ENCODE results near the gene HIPK3.

The HIPK3 gene

DNA sequence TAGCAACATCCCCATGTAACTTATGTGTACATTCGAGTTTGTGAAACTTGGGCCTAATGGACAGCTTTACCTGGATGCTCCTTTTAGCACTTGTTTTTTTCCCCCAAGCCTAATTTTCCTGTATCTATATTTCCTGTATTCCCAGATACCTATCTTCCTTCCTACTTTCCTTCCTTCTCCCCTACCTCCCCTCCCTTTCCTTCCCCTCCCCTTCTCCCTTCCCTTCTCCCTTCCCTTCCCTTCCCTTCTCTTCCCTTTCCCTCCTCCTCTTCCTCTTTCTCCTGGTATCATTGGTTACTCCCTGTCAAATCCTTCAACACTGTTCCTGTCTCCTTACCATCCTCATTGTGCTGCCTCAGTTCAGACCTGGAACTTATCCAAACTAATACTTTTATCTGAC lies 111.8 kb downstream of the HIPK3 start:
- TF ChIP-seq, protein P1, sequence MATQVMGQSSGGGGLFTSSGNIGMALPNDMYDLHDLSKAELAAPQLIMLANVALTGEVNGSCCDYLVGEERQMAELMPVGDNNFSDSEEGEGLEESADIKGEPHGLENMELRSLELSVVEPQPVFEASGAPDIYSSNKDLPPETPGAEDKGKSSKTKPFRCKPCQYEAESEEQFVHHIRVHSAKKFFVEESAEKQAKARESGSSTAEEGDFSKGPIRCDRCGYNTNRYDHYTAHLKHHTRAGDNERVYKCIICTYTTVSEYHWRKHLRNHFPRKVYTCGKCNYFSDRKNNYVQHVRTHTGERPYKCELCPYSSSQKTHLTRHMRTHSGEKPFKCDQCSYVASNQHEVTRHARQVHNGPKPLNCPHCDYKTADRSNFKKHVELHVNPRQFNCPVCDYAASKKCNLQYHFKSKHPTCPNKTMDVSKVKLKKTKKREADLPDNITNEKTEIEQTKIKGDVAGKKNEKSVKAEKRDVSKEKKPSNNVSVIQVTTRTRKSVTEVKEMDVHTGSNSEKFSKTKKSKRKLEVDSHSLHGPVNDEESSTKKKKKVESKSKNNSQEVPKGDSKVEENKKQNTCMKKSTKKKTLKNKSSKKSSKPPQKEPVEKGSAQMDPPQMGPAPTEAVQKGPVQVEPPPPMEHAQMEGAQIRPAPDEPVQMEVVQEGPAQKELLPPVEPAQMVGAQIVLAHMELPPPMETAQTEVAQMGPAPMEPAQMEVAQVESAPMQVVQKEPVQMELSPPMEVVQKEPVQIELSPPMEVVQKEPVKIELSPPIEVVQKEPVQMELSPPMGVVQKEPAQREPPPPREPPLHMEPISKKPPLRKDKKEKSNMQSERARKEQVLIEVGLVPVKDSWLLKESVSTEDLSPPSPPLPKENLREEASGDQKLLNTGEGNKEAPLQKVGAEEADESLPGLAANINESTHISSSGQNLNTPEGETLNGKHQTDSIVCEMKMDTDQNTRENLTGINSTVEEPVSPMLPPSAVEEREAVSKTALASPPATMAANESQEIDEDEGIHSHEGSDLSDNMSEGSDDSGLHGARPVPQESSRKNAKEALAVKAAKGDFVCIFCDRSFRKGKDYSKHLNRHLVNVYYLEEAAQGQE (IDR thresholded peaks at IDR 0.05; ENCODE audit: insufficient read depth in 1 of 2, low read depth in 2 of 2, low read length in 2 of 2), result no peak
- TF ChIP-seq FOXP2 (optimal IDR thresholded peaks at IDR 0.05; ENCODE audit: borderline replicate concordance, extremely low read depth, extremely low read length, insufficient read depth) (no peak), SIN3A (IDR thresholded peaks at IDR 0.05; ENCODE audit: borderline replicate concordance, insufficient read depth, low read length) (no peak), TAF1 (IDR thresholded peaks at IDR 0.05; ENCODE audit: borderline replicate concordance, insufficient read depth, low read length) (no peak), POLR2AphosphoS5 (IDR thresholded peaks at IDR 0.05; ENCODE audit: low read depth, low read length) (no peak)

DNA sequence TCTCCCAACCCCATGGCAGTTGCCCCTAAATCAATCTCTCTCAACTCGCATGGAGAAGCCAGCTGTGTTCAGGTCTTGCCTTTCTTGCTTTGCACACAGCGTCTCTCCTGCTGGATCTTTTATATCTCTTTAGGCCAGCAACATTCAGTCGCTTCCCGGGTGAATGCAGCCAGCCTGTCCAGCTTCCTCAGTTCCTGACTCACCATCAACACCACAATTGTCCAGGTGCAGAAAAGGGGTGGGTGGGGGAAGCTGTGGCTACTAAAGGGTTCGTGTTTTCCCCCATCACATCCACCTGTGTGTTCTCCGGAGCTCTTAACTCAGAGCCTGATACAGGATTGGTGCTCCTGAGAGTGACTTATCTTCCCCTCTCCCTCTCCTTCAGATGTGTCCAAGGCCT lies 116.5 kb downstream of the HIPK3 start:
- TF ChIP-seq TAF1 (IDR thresholded peaks at IDR 0.05; ENCODE audit: borderline replicate concordance, insufficient read depth, low read length) (no peak), FOXP2 (optimal IDR thresholded peaks at IDR 0.05; ENCODE audit: borderline replicate concordance, extremely low read depth, extremely low read length, insufficient read depth) (no peak), POLR2AphosphoS5 (IDR thresholded peaks at IDR 0.05; ENCODE audit: low read depth, low read length) (no peak), SIN3A (IDR thresholded peaks at IDR 0.05; ENCODE audit: borderline replicate concordance, insufficient read depth, low read length) (no peak)
- TF ChIP-seq, protein P1 (IDR thresholded peaks at IDR 0.05; ENCODE audit: insufficient read depth in 1 of 2, low read depth in 2 of 2, low read length in 2 of 2), result no peak

DNA sequence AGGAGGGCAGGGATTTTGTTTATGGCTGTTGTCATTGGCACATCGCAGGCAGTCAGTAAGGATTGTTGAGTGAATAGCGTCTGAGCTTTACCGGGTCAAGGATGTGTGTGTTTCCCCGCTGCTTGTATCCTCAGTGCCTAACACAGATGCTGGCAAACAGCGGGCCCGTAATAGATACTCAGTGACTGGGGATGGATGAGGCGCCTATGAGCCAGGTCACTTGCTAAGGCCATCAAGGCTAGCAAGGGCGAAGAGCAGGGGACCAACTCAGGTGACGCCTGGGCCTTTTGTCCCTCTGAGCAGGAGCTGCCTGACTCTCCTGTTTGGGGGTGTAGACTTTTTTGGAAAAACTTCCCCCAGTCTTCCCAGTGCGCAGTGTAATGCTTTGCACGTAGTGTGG lies 118.1 kb downstream of the HIPK3 start:
- TF ChIP-seq, protein P1 (IDR thresholded peaks at IDR 0.05; ENCODE audit: insufficient read depth in 1 of 2, low read depth in 2 of 2, low read length in 2 of 2), result no peak
- TF ChIP-seq TAF1 (IDR thresholded peaks at IDR 0.05; ENCODE audit: borderline replicate concordance, insufficient read depth, low read length), result no peak
- TF ChIP-seq SIN3A (IDR thresholded peaks at IDR 0.05; ENCODE audit: borderline replicate concordance, insufficient read depth, low read length), result no peak
- no peak for TF ChIP-seq FOXP2 (optimal IDR thresholded peaks at IDR 0.05; ENCODE audit: borderline replicate concordance, extremely low read depth, extremely low read length, insufficient read depth)
- no peak for TF ChIP-seq POLR2AphosphoS5 (IDR thresholded peaks at IDR 0.05; ENCODE audit: low read depth, low read length)

DNA sequence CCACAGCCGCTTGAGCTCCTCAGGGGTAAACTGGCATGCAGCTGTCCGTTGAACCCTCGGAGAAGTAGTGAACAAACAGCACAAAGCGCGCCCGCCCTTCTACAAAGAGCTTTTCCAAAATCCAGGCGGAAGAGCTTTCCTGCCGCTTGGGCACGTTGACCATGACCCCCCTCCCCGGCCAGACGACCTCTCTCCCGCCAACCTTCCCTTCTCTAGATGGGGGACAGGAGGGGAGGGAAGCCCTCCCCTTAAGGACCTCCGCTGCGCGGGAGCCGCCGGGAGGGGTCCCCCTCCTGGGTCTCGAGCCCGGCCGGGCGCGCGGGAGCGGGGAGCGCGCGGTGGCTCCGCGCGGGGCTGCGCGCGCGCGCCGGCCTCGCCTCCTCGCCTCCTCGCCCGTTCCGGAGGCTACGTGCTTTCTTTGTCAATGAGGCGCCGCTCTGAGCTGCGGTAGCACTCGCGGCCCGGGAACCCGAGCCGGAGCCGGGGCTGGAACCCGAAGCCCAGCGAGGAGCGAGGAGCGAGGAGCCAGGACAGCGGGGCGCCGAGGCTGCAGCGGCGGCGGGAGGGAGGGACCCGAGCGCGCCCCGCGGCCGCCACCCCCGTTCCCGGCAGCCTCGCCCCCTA lies 118.6 kb downstream of the HIPK3 start, which contains the start of gene KIAA1549L:
Gene KIAA1549L, plus strand, starts transcription at position 421 of the 624 bp plus-strand sequence.
- TF ChIP-seq, protein P1 (IDR thresholded peaks at IDR 0.05; ENCODE audit: insufficient read depth in 1 of 2, low read depth in 2 of 2, low read length in 2 of 2), result no peak
- TF ChIP-seq POLR2AphosphoS5 (IDR thresholded peaks at IDR 0.05; ENCODE audit: low read depth, low read length) (peak; percentile 26; the same call in 1 of the 2 replicates), TAF1 (IDR thresholded peaks at IDR 0.05; ENCODE audit: borderline replicate concordance, insufficient read depth, low read length) (no peak), SIN3A (IDR thresholded peaks at IDR 0.05; ENCODE audit: borderline replicate concordance, insufficient read depth, low read length) (no peak), FOXP2 (optimal IDR thresholded peaks at IDR 0.05; ENCODE audit: borderline replicate concordance, extremely low read depth, extremely low read length, insufficient read depth) (no peak)
